HG03378 (cell line): ENCODE results near the gene PLK5.
A peak's percentile ranks its signal among the peaks of the same experiment; 100 is the strongest.
"Not testable (repeated sequence)": the region's sequence is repeated elsewhere in the genome, so short reads cannot be mapped to it uniquely, and the experiment has no call there.

ENCODE experiments used
- ATAC-seq: cut with Tn5 transposase; IDR thresholded peaks from one replicate; pipeline ENCODE4 v1.9.1; 2021; ENCODE audit warnings: mild to moderate bottlenecking, moderate library complexity; ENCODE audit not compliant: unreplicated experiment

Gene PLK5

GRCh38 chr19:1523412-1524286 lies at the start of gene PLK5:
Gene PLK5 (plus strand): TSS chr19:1524077. CDS start chr19:1526997, 2,920 bp downstream.
- ATAC-seq = no peak

GRCh38 chr19:1474765-1475351 lies 49.0 kb upstream of the PLK5 start:
- ATAC-seq = no peak

- ATAC-seq = no peak
Measured at GRCh38 chr19:1475751-1476437, 48.0 kb upstream of the PLK5 start.

- not testable (repeated sequence) for ATAC-seq
Measured at GRCh38 chr19:1477056-1477455, 46.8 kb upstream of the PLK5 start.

GRCh38 chr19:1478934-1479707 lies 44.8 kb upstream of the PLK5 start, which contains the start of gene C19orf25:
Gene C19orf25 (minus strand): TSS chr19:1479215. CDS start chr19:1478903, 312 bp downstream.
- ATAC-seq = peak; percentile 78

GRCh38 chr19:1481224-1481892 lies 42.5 kb upstream of the PLK5 start:
- ATAC-seq = no peak

GRCh38 chr19:1481893-1482360 lies 42.0 kb upstream of the PLK5 start:
- no peak for ATAC-seq

GRCh38 chr19:1482361-1483130 lies 41.3 kb upstream of the PLK5 start:
- no peak for ATAC-seq

GRCh38 chr19:1483131-1483978 lies 40.5 kb upstream of the PLK5 start:
- ATAC-seq = no peak

GRCh38 chr19:1483979-1484428 lies 39.9 kb upstream of the PLK5 start:
- no peak for ATAC-seq

- ATAC-seq = no peak
Measured at GRCh38 chr19:1486720-1487575, 36.9 kb upstream of the PLK5 start.

GRCh38 chr19:1487576-1488281 lies 36.1 kb upstream of the PLK5 start:
- no peak for ATAC-seq

GRCh38 chr19:1488282-1488601 lies 35.6 kb upstream of the PLK5 start:
- no peak for ATAC-seq

- ATAC-seq = no peak
Measured at GRCh38 chr19:1489463-1490310, 34.2 kb upstream of the PLK5 start.

- peak; percentile 70 for ATAC-seq
Measured at GRCh38 chr19:1490311-1491113, 33.4 kb upstream of the PLK5 start, which contains the start of gene PCSK4. Gene PCSK4 (minus strand): TSS chr19:1490350. CDS start chr19:1490346, 4 bp downstream.
